VCaP (cell line): ENCODE data around the gene EVI2A.

ENCODE experiments used
- H3K27ac ChIP-seq: fragments of 450-650 bp; 2 replicates; pipeline ENCODE4 v1.5.1; 2017
- TF ChIP-seq, protein P1 (sequence below): fragments of 450-650 bp; conservative IDR thresholded peaks from 2 replicates; pipeline ENCODE4 v1.5.1; 2017; ENCODE audit warnings: mild to moderate bottlenecking, moderate library complexity

The EVI2A gene

DNA sequence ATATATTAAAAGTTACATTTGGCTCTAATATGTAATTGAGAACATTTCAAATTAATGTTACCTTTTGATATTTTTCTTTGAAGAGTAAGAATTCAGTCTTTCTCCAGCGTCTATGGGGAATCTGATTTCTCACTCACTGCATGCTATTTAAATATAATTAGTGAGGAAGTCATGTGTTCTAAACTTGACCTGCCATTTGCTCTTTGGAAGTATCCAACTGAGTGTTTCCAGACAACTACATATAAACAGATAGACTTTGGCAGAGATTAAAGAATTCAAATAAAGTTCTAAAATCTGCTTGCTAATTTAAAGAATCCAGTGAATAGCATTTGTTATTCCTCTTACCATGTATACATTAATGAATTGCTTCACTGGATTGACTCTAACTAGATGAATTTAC is 47.9 kb downstream of the EVI2A start:
- TF ChIP-seq, protein P1, sequence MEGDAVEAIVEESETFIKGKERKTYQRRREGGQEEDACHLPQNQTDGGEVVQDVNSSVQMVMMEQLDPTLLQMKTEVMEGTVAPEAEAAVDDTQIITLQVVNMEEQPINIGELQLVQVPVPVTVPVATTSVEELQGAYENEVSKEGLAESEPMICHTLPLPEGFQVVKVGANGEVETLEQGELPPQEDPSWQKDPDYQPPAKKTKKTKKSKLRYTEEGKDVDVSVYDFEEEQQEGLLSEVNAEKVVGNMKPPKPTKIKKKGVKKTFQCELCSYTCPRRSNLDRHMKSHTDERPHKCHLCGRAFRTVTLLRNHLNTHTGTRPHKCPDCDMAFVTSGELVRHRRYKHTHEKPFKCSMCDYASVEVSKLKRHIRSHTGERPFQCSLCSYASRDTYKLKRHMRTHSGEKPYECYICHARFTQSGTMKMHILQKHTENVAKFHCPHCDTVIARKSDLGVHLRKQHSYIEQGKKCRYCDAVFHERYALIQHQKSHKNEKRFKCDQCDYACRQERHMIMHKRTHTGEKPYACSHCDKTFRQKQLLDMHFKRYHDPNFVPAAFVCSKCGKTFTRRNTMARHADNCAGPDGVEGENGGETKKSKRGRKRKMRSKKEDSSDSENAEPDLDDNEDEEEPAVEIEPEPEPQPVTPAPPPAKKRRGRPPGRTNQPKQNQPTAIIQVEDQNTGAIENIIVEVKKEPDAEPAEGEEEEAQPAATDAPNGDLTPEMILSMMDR = no peak
- H3K27ac ChIP-seq = no peak overlapping the region

- H3K27ac ChIP-seq = no peak overlapping the region
- TF ChIP-seq, protein P1 = no peak
These were observed 48.6 kb downstream of the EVI2A start for GRCh38 chr17:31272803-31273202.

DNA sequence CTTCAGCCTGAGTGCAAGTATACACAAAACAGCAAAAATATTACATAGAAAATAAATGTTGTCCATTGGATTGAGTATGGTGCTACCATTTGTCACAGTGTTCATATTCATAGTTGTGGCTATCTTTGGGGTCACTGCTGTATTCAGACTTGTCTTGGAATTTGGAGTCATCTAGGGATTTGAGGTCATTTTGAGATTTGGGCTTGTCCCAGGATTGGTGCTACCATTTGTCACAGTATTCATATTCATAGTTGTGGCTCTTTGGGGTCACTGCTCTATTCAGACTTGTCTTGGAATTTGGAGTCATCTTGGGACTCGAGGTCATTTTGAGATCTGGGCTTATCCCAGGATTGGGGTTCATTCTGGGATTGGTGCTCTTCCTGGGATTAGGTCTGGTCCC is 49.2 kb downstream of the EVI2A start:
- no peak overlapping the region for H3K27ac ChIP-seq
- TF ChIP-seq, protein P1 = no peak

GRCh38 chr17:31269578-31269983 is 51.8 kb downstream of the EVI2A start:
- H3K27ac ChIP-seq = no peak overlapping the region

GRCh38 chr17:31269036-31269577 is 52.3 kb downstream of the EVI2A start:
- TF ChIP-seq, protein P1 = no peak
- H3K27ac ChIP-seq = no peak overlapping the region

More at GRCh38 chr17:31269578-31269983, 51.8 kb downstream of the EVI2A start:
- TF ChIP-seq, protein P1 = no peak
